OCI-LY7 (cell line): Measurements from ENCODE around the gene CLTB.

Experiments used
- EZH2phosphoT487 ChIP-seq: fragments of 200-600 bp; sonication (generic); IDR thresholded peaks from 2 replicates; pipeline ENCODE4 v1.6.1; 2018; ENCODE audit warnings: low read depth, borderline replicate concordance, mild to moderate bottlenecking, mixed run types, antibody characterized with exemption, low read length, moderate library complexity, mixed read lengths
- TF ChIP-seq, protein P1 (sequence below): fragments of 200-600 bp; sonication (generic); conservative IDR thresholded peaks from 2 replicates; pipeline ENCODE4 v1.5.1; 2014; ENCODE audit warnings: mild to moderate bottlenecking, antibody characterized with exemption, low read length, moderate library complexity, mixed read lengths

DNA sequence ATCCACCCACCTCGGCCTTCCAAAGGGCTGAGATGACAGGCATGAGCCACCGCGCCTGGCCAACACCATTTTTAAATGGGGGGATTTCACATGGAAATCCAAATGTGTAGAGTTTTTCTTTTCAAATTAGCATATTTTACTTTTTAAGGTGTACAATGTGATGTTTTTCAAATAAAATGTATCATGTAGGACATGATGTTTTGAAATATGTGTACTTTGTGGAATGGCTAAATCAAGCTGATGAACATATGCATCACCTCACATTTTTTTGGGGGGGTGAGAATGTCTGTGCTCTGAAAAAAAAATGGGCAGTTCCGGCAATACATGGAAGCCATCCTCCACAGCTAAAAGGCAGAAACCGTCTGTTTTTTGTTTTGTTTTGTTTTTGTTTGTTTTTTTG lies 28.4 kb upstream of the CLTB start:
- TF ChIP-seq EZH2phosphoT487 = no peak
- TF ChIP-seq, protein P1, sequence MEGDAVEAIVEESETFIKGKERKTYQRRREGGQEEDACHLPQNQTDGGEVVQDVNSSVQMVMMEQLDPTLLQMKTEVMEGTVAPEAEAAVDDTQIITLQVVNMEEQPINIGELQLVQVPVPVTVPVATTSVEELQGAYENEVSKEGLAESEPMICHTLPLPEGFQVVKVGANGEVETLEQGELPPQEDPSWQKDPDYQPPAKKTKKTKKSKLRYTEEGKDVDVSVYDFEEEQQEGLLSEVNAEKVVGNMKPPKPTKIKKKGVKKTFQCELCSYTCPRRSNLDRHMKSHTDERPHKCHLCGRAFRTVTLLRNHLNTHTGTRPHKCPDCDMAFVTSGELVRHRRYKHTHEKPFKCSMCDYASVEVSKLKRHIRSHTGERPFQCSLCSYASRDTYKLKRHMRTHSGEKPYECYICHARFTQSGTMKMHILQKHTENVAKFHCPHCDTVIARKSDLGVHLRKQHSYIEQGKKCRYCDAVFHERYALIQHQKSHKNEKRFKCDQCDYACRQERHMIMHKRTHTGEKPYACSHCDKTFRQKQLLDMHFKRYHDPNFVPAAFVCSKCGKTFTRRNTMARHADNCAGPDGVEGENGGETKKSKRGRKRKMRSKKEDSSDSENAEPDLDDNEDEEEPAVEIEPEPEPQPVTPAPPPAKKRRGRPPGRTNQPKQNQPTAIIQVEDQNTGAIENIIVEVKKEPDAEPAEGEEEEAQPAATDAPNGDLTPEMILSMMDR = no peak
